NCI-H2227 (cell line): ENCODE data around the gene SELENBP1.
"Not testable (repeated sequence)": the region's sequence is repeated elsewhere in the genome, so short reads cannot be mapped to it uniquely, and the experiment has no call there.

ENCODE experiments used
- DNase-seq: peaks from one replicate; lab custom pipeline; 2025; ENCODE audit not compliant: unreplicated experiment; lab: John Stamatoyannopoulos, UW

SELENBP1 gene

GRCh38 chr1:151377150-151377884 is 4.8 kb upstream of the SELENBP1 start:
- DNase-seq: no peak

DNA sequence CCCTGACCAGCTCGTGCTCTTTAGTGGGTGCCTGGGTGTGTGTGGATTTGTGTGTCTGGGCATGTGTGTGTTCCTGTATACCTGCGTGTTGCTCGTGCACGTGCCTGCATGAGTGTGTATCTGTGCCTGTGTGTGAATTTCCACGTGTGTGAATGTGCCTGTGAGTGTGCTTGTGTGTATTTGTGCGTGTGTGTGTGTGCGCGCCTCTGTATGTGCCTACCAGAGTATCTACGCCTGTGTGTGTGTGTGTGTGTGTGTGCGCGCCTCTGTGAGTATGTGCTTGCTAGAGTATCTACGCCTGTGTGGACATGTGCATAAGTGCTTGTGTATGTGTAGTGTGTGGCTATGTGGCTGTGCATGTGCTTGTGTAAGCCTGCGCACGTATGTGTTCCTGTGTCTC is 691 bp upstream of the SELENBP1 start:
- DNase-seq: no peak

DNA sequence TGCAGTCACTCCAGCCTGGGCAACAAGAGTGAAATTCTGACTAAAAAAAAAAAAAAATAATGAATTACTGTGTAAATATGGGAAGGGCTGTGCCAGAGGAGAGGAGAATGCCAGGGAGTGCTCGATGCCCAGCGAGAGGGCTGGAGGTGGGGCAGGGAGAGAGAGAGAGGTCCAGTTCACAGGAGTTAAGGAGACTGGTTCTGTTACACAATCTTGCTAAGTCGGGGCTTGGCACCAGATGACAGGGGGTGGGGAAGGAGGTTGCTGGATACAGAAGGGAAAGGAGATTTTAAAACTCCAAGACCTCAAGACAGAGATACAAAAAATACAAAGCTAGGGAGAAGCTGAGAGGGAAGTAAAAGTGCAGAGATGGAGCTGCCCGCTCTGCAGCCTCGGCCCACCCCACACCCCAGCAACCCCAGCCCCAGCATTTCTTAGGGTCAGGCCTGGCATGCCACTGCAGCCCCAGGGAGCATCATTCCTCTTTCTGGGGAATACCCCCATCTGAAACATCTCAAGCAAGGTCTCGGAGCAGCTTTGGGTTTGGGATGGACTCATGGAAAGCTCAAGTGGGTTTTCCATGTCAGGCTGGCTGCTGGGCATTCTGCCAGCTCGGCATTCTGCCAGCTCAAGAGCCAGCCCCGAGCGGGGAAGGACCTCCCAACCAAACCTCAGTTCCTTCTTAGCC is 991 bp downstream of the SELENBP1 start:
- DNase-seq: peak; percentile 88

DNA sequence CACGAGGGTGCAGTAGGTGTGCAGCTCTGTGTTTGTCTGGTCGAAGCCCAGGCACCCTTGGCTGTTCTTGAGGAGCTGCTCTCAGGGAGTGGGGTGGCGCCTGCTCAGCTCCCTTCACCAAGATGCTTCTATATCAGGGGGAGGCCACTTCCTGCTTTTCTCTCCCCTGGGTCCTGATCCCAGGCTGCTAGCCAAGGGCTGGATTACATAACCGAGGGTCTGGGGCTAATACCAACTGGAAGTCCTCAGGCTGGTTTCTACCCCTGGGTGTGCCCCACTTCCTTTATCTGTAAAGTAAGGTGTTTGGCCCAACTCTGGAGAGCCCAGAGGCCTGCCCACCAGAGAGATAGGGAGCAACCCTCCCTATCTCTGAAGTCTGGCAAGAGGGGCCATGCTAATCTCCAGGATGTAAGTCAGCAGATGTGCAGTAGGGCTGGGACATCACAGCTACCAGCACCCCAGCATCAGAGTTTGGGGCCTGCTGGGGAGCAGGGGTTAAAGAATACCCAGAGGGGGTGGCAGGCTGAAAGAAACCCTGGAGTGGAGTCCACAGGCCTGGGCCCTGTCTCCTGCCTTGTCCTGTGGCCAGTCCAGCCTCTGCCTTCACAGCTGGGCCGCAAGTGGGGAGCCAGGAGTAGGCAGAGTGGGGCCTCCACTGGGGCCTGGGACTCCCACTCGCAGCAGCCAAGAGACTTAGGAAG is 2.1 kb downstream of the SELENBP1 start:
- no peak for DNase-seq

DNA sequence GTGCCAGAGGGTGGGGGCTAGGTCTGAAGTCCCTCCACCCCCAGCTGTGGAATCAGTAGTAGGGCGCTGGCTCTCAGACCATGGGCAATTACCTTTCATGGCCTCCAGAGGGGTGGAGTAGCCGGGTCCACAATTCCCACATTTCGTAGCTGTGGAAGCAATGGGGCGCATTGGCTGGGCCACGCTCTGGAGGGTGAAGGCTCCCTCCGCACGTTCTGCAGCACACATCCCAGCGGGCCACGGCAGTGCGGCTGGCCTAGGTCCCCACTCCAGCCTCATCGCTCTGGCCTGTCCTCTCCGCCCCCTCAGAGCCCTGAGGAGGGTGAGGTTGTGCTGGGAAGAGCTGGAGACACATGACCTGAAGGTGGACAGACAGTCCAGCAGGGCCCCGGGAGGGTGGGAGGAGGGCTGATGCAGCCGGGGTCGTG is 2.9 kb downstream of the SELENBP1 start:
- DNase-seq: no peak

GRCh38 chr1:151369302-151369610 is 3.2 kb downstream of the SELENBP1 start:
- DNase-seq: no peak

DNA sequence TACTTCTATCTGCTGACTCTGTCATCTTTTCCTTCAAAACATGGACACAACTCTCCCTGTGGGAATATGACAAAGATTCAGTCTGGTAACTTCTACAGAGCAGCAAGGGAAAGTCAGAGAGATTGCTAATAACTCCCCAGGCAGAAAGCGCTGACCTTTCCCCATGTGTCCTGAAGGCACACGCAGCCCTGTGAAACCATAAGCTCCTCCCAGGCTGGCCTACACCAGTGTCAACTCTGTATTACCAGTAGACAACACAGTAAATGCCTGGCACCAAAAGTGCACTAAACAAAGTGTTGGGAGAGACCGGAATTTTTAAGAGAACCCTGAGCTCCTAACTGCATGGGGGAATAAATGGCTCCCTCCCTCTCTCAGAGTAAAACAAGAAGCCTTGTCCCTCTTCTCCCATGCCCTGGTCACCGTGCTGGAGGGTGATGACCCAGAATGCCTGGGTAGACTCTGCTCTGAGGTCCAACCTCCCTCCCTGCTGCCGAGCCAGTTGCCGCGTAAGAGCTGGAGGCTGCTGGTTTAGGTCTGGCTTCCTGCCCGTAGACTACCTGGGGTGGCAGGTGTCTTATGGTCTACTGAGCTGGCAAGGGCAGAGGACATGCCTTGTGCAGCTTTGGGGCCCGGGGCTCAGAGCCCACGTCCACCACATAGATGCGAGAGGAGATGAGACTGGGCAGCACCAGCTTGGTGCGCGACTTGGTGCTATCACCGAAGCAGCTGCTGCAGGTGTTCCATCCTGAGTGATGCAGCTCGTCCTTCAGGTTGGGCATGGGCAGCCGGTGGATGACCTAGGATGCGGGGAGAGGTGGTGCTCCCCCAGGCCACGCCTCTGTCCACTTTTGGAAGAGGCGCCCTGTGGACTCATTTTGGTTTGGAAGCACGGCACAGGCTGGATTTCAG is 3.9 kb downstream of the SELENBP1 start:
- no peak for DNase-seq

DNA sequence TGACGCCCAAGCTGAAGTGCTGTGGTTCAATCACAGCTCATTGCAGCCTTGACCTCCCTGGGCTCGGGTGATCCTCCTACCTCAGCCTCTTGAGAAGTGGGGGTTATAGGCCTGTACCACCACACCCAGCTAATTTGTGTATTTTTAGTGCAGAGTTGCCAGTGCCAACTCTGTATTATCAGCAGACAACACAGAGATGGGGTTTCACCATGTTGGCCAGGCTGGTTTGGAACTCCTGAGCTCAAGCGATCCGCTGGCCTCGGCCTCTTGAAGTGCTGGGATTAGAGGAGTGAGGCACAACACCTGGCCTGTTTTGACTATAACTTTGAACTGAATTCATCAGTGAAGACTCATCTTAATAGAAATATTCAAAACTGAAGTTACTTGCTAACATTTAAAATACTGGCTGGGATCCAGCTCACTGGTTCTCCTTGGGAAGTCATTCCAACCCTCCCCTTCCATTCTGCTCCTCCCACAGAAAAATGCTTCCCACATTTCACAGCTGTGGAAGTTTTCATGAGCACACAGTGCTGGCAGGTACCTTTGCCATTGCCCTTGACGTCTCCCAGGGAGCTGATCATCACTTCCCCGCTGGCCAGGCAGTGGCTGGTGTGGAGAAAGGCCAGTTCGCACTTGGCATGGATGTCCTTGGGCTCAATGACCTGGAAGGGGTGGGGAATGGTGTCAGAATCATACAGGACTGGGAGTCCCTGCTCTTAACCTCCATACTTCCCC is 4.7 kb downstream of the SELENBP1 start:
- no peak for DNase-seq

DNA sequence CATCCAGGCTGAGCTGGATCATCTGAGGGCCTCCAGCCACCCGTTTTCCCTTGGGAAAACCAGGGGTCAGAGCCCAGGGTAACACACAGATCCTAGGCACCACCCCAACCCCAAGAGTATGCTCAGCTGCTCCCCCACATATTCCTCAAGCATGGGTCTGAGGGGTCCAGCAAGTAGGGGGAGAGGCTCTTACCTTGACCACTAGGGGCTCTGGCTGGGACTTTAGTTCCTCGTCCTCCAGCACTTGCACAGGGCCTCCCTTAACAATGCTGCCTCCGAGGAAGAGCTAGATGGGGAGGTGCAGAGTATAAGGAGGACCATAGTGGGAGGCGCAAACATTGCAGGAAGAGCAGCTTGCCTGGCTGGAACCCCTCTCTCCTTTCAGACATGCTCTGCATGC is 7.5 kb downstream of the SELENBP1 start:
- no peak for DNase-seq

DNA sequence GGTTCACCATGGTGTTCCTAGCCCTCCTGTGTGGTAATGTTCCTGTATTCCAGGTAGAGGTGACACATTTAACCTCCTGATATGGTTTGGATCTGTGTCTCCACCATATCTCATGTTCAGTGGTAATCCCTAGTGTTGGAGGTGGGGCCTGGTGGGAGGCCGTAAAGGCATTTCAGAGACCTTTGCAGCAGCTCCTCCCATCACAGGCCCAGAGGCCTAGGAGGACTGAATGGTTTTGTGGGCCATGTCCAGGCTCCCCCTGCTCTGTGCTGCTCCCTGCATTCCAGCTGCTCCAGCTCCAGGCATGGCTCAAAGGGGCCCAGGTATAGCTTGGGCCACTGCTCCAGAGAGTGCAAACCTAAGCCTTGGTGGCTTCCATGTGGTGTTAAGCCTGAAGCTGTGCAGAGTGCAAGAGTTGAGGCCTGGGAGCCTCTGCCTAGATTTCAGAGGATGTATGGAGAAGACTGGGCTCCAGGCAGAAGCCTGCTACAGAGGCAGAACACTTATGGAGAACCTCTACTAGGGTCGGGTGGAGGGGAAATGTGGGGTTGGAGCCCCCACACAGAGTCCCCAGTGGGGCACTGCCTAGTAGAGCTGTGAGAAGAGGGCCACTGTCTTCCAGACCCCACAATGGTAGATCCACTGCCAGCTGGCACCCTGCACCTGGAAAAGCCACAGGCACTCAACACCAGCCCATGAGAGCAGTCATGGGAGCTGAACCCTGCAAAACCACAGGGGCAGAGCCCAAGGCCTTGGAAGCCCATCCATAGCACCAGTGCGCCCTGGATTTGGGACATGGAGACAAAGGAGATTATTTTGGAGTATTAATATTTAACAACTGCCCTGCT is 10.0 kb downstream of the SELENBP1 start:
- no peak for DNase-seq

GRCh38 chr1:151361883-151362282 is 10.6 kb downstream of the SELENBP1 start:
- no peak for DNase-seq

DNA sequence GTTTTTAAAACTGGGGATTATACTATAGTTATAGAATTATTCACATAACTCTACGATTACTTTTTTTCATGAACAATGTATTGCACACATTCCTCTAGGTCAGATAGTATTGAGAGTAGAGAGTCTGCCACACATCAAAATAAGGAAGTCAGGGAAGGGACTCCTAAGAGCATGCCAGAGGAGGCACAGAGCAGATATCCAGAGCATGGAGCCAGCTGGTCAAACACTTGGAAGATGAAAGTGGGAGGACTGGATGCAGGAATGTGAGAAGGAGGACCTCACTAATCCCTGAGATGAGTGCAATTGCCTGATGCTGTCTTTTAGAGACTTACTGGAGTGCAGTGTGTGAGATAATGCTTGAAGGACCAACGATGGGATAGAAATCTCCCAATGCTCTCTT is 15.8 kb downstream of the SELENBP1 start:
- no peak for DNase-seq

DNA sequence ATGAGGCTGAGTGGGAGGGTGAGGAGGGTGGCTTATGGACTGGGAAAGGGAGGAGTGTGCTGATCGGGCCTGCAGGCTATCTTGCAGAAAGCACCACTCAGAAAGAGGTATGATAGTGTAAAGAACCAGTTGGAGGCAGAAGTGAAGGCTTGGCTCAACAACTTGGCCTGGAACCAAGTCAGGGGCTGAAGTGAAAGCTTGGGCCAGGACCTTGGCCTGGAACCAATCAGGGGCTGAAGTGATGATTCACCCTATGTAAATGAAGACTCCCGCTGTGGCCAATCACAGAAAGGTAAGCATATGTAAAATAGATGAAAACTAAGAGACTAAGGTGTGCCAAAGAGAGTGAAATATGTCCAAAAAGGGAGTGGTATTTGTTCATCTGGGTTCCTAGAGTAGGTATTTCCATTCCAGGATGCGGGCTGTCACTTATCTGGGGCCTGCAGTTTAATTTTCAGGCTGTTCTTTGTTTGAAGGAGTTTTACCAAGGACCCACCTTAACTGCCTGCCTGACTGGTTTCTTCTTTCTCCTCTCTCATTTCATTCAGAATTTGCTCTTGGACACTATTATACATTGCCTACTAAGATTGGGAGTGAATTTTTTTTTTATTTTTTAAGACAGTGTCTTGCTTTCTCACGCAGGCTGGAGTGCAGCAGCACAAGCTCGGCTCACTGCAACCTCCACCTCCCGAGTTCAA is 20.3 kb downstream of the SELENBP1 start:
- DNase-seq: no peak

DNA sequence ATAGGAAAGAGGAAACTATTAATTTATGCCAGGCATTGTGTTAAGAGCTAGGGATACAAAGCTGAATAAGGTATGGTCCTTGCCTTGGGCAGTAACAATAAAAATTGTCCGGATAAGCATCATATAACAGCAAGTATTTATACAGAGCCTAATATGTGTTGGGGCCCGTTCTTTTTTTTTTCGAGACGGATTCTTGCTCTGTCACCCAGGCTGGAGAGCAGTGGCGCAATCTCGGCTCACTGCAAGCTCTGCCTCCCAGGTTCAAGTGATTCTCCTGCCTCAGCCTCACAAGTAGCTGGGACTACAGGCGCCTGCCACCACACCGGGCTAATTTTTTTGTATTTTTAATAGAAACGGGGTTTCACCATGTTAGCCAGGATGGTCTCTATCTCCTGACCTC is 22.2 kb downstream of the SELENBP1 start:
- not testable (repeated sequence) for DNase-seq

DNA sequence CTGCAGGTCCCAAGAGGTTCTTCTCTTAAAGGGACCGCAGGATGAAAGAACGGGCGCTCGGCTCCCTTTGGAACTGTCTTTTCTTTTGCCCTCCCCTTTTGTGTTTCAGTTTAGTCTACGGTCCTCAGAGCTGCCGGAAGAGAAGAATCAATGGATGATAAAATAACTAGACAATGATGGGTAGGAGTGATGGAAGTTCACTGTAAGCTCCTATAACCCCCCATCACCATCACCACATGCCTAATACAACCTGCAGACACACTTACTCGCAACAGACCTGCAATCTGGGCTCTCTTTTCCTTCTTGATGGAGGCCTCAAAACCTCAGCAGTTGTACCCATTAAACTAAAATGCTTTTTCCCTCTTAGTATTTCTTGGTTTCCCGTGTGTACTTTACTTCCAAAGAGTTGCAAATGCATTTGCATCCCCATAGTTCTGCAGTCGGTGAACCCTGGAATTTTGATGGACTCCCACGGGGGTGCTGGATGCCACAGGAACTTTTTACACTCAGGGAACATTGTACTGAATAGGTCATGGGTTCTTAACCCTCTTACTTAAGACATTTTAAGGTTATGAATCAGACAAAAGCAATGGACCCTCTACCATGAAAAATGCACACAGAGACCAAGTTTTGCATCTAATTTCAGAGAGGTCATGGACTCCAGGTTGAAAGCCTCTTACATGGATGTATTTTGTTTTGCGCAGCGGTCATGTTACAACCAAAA is 24.8 kb downstream of the SELENBP1 start:
- no peak for DNase-seq

DNA sequence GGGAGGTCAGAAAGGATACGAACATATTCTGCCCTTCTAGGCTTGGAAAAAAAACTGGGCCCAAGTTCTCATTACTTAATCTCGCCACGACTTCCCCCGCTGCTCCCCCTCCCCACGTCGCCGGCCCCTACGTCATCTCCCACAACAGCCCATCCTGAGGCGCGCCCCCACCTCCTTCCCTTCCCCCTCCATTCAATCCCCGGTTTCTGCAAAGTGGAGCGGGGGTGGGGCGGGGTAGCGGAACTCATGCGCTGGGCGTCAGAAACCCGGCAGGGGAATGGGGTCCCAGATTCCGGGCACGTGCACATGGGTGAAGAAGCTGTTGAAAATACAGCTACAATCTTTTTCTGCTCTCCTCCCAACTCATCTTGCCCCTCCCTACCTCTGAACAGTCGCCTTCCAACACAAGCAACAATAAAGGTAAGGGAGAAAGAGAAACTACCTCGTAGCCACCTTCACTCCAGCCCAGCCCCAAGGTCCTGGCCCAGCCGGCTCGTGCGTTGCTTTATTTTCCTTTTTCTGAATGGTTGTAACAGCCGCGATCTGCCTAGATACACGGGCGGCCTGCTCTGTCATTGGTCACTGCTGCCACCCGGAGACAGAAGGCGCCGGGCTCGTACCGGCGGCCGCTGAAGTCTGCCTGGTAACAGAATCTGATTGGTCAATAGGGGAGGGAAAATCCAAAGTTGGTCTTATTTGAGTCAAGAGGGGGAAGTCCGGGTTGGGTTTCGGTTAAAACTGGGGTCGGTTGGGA is 25.6 kb downstream of the SELENBP1 start, which contains the start of gene RFX5:
TSS of gene RFX5 (minus strand) at position 484 of the 754 bp plus-strand sequence. CDS start 932 bp downstream, outside the sequence.
- DNase-seq: peak; percentile 97

- DNase-seq: no peak
These were observed 26.3 kb downstream of the SELENBP1 start for GRCh38 chr1:151346082-151346768.
